Activated gamma-delta T cell treated with anti-CD3 and anti-CD28 coated beads, Interleukin-2, amount 50 U/mL, for 16 hours (primary cell): ENCODE measurements around the gene CDC23.

Experiments
- DNase-seq: peaks from one replicate; pipeline ENCODE4 v3.0.0-alpha.2; 2020; ENCODE audit warnings: low read depth

CDC23 gene

GRCh38 chr5:138139781-138140090 is 73.4 kb downstream of the CDC23 start:
- DNase-seq = no peak

- DNase-seq = no peak
Observed at GRCh38 chr5:138138949-138139780, 74.0 kb downstream of the CDC23 start, which contains the start of gene NME5. Gene NME5 (minus strand): TSS chr5:138139428. CDS start chr5:138138780, 648 bp downstream.
